KMS-11 (cell line): Measurements from ENCODE around the gene GINS3.

Experiments used
- H2AFZ ChIP-seq: fragments of 200-600 bp; sonication (generic); 2 replicates; pipeline ENCODE4 v1.6.1; 2016; ENCODE audit warnings: antibody characterized with exemption, mixed run types, low read depth
- H3K27ac ChIP-seq: fragments of 200-600 bp; sonication (generic); 2 replicates; pipeline ENCODE4 v1.6.1; 2016; ENCODE audit warnings: mild to moderate bottlenecking, mixed run types
- H3K27me3 ChIP-seq: fragments of 200-600 bp; sonication (generic); 2 replicates; pipeline ENCODE4 v1.6.1; 2017; ENCODE audit warnings: mild to moderate bottlenecking, low read depth, mixed run types, moderate library complexity; ENCODE audit not compliant: insufficient read depth
- H3K36me3 ChIP-seq: fragments of 200-600 bp; sonication (generic); 2 replicates; pipeline ENCODE4 v1.6.1; 2017; ENCODE audit warnings: mild to moderate bottlenecking, mixed run types; ENCODE audit not compliant: insufficient read depth
- H3K4me1 ChIP-seq: fragments of 200-600 bp; sonication (generic); 2 replicates; pipeline ENCODE4 v1.6.1; 2016; ENCODE audit warnings: mild to moderate bottlenecking, low read depth, mixed run types; ENCODE audit not compliant: poor library complexity, severe bottlenecking
- H3K4me2 ChIP-seq: fragments of 200-600 bp; sonication (generic); 2 replicates; pipeline ENCODE4 v1.7.0; 2016; ENCODE audit warnings: mild to moderate bottlenecking, mixed run types
- H3K4me3 ChIP-seq: fragments of 200-600 bp; sonication (generic); IDR thresholded peaks from 2 replicates; pipeline ENCODE4 v1.6.1; 2017; ENCODE audit warnings: low read depth, low read length, mixed read lengths; ENCODE audit not compliant: insufficient read depth
- H3K79me2 ChIP-seq: fragments of 200-600 bp; sonication (generic); 2 replicates; pipeline ENCODE4 v1.6.1; 2016; ENCODE audit warnings: low read depth, mixed run types; ENCODE audit not compliant: insufficient read depth
- H3K9ac ChIP-seq: fragments of 200-600 bp; sonication (generic); 2 replicates; pipeline ENCODE4 v1.6.1; 2016; ENCODE audit warnings: mild to moderate bottlenecking, mixed run types
- H4K20me1 ChIP-seq: fragments of 200-600 bp; sonication (generic); 2 replicates; pipeline ENCODE4 v1.6.1; 2016; ENCODE audit warnings: mild to moderate bottlenecking, mixed run types; ENCODE audit not compliant: insufficient read depth
- TF ChIP-seq, protein P1 (sequence below): fragments of 200-600 bp; sonication (generic); conservative IDR thresholded peaks from 2 replicates; pipeline ENCODE4 v1.6.1; 2017; ENCODE audit warnings: low read depth, mild to moderate bottlenecking, antibody characterized with exemption, low read length, moderate library complexity, mixed read lengths

The GINS3 gene

DNA sequence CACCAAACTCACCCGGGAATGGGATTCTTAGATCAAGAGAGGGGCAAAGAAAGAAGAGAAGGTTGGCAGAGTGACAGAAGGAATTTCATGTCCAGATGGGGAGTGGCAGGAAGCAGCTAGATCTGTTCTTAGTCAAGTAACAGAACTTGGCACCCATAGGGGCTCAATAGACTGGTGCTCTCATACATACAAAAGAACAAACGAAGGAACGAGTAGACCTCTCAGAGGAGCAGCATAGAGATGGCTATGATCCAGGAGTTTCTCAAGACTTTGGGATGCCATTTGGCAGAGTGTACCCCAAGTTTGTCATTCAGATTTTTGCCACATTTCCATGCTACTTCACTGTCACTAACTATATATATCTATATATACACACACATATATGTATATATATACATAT lies 47.9 kb downstream of the GINS3 start:
- no peak overlapping the region for H3K9ac ChIP-seq
- H3K4me2 ChIP-seq: no peak overlapping the region
- no peaks in the 10 kb centered on the region for H3K36me3 ChIP-seq
- no peaks in the 10 kb centered on the region for H3K79me2 ChIP-seq
- TF ChIP-seq, protein P1, sequence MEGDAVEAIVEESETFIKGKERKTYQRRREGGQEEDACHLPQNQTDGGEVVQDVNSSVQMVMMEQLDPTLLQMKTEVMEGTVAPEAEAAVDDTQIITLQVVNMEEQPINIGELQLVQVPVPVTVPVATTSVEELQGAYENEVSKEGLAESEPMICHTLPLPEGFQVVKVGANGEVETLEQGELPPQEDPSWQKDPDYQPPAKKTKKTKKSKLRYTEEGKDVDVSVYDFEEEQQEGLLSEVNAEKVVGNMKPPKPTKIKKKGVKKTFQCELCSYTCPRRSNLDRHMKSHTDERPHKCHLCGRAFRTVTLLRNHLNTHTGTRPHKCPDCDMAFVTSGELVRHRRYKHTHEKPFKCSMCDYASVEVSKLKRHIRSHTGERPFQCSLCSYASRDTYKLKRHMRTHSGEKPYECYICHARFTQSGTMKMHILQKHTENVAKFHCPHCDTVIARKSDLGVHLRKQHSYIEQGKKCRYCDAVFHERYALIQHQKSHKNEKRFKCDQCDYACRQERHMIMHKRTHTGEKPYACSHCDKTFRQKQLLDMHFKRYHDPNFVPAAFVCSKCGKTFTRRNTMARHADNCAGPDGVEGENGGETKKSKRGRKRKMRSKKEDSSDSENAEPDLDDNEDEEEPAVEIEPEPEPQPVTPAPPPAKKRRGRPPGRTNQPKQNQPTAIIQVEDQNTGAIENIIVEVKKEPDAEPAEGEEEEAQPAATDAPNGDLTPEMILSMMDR: no peak
- H3K4me3 ChIP-seq: no peak overlapping the region
- no peaks in the 10 kb centered on the region for H4K20me1 ChIP-seq
- H3K27me3 ChIP-seq: no peaks in the 10 kb centered on the region
- H3K27ac ChIP-seq: no peak overlapping the region
- peaks cover 27% of the 10 kb centered on the region for H3K4me1 ChIP-seq
- no peak overlapping the region for H2AFZ ChIP-seq

DNA sequence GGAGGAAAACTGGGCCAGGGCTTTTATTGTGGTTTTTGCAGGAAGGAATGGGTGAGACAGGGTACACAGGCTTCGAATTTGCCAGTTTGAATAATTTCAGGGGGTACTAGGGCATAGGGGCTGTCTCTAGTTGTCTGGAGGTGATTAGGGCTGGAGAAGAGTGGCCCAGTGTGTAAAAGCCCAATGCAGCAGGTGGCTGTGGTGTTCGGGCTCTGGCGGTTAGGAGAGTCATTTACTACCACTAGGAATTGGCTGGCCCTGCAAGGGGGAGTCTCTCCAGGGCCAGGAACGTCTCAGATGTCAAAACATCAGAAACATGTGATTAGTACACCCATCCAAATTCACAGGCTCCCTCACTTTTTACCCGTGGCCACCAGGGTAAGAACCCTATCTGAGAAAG lies 50.3 kb downstream of the GINS3 start:
- H3K36me3 ChIP-seq: no peaks in the 10 kb centered on the region
- TF ChIP-seq, protein P1: no peak
- H4K20me1 ChIP-seq: no peaks in the 10 kb centered on the region
- no peak overlapping the region for H3K4me3 ChIP-seq
- 0 out of 2 replicates have a peak overlapping the region, but pooled peaks have one; percentile 19 for H2AFZ ChIP-seq
- H3K79me2 ChIP-seq: no peaks in the 10 kb centered on the region
- H3K4me2 ChIP-seq: peak overlapping the region; percentile 50; the same call in 1 of the 2 replicates
- H3K27ac ChIP-seq: peak overlapping the region; percentile 34; the same call in 1 of the 2 replicates
- H3K9ac ChIP-seq: no peak overlapping the region
- no peaks in the 10 kb centered on the region for H3K27me3 ChIP-seq
- H3K4me1 ChIP-seq: peaks cover 27% of the 10 kb centered on the region

DNA sequence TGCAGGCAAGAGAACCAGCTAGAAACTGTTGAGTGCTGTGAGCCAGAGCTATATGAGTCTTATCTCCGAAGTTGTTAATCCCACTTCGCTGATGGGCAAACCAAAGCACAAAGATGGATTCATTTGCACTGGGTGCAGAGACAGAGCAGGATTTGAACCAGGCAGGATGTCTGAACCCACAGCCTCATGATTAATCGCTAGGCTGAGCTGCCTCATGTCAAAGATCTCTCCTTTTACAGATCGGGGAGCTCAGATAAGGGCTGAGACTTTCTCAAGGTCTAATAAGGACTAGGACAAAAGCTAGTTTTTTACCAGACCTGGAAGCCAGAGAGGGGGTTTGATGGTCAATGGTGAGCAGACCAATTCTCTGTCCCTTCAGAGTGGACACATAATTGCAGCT lies 51.5 kb downstream of the GINS3 start:
- no peak overlapping the region for H3K4me3 ChIP-seq
- no peaks in the 10 kb centered on the region for H3K27me3 ChIP-seq
- H3K4me1 ChIP-seq: peaks cover 27% of the 10 kb centered on the region
- H3K79me2 ChIP-seq: no peaks in the 10 kb centered on the region
- H3K9ac ChIP-seq: no peak overlapping the region
- no peaks in the 10 kb centered on the region for H4K20me1 ChIP-seq
- H3K36me3 ChIP-seq: no peaks in the 10 kb centered on the region
- no peak overlapping the region for H3K4me2 ChIP-seq
- TF ChIP-seq, protein P1: no peak
- H3K27ac ChIP-seq: no peak overlapping the region
- H2AFZ ChIP-seq: no peak overlapping the region

DNA sequence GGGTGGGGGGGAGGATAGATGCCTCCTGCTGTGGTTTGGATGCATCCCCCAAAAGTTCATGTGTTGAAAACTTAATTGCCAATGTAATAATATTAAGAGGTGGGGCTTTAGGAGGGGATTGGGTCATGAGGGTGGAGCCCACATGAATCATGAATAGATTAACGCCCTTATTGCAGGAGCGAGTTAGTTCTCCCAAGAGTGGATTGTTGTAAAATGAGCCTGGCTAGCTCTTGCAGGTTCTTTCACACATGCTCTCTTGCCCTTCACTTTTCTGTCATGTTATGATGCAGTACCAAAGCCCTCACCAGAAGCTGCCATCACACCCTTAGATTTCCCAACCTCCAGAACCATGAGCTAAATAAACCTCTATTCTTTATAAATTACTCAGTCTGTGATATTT lies 52.0 kb downstream of the GINS3 start:
- no peaks in the 10 kb centered on the region for H3K36me3 ChIP-seq
- no peak overlapping the region for H3K9ac ChIP-seq
- TF ChIP-seq, protein P1: no peak
- H3K4me1 ChIP-seq: peaks cover 27% of the 10 kb centered on the region
- no peak overlapping the region for H3K4me3 ChIP-seq
- no peaks in the 10 kb centered on the region for H3K27me3 ChIP-seq
- H3K27ac ChIP-seq: no peak overlapping the region
- no peak overlapping the region for H3K4me2 ChIP-seq
- no peak overlapping the region for H2AFZ ChIP-seq
- H3K79me2 ChIP-seq: no peaks in the 10 kb centered on the region
- no peaks in the 10 kb centered on the region for H4K20me1 ChIP-seq
